ENCODE results near the gene DOP1B. TPM values are rescaled to one million over a fixed set of nuclear protein-coding genes. Genes with fewer than 3 reads are reported as not detected.

Gene DOP1B
- total RNA-seq, 2 experiments from 2014 or later: 4.2 to 9.2 TPM

DNA sequence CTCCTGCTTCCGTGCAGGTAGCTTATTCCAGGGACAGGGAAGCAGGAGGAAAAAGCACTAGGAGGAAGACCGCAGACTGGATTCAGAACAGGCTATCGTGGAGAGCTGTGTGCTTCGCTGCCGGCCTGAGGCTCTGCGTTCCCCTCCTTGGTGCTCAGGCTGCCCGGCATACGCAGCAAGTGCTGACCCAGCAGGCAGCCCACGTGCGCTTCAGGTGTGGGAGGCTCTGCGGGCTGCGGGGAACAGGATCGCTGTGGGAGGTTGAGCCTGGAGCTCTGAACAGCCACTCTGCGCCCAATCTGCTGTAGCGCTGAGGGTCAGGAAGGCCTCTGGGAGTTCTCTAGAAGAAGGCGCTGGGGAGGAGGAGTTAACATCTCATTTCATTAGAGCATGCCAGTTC, 27.9 kb downstream of the DOP1B start:
- Histone ChIP-seq H2AFZ (ENCODE audit: low read length) (no peak overlapping the region), H3K4me3 (ENCODE audit: low read depth, low read length, poor library complexity, severe bottlenecking) (no peak overlapping the region), H3K9me3 (ENCODE audit: low read length) (no peaks in the 10 kb centered on the region; the same call in 1 of the 2 replicates), H3K4me2 (ENCODE audit: low read length) (no peak overlapping the region), H3K9me2 (ENCODE audit: insufficient read depth, low read length) (no peaks in the 10 kb centered on the region), H3K79me2 (ENCODE audit: insufficient read depth, low read depth, low read length) (no peaks in the 10 kb centered on the region), H3K27ac (ENCODE audit: low read depth, low read length, poor library complexity, severe bottlenecking) (no peak overlapping the region), H3K36me3 (ENCODE audit: insufficient read depth, low read length) (no peaks in the 10 kb centered on the region), H4K20me1 (ENCODE audit: insufficient read depth, low read length) (no peaks in the 10 kb centered on the region), H3K4me1 (ENCODE audit: insufficient read depth, low read length, poor library complexity, severe bottlenecking) (peaks cover 20% of the 10 kb centered on the region)
- intact Hi-C loops (cut with micrococcal nuclease; ENCODE audit: unreplicated experiment): no loop called here
- BruUV-seq (replicated peaks): no TSS peak
- no peak for DNase-seq (ENCODE audit: low spot score)
- POLR2A ChIA-PET: interaction anchor here (0.8 kb wide), 1 partner anchor 9 kb away, joined by 4 read pairs; no protein-coding TSS in a partner anchor
- CTCF ChIA-PET (ENCODE audit: unreplicated experiment): no interaction called here
- TF ChIP-seq, protein P1, sequence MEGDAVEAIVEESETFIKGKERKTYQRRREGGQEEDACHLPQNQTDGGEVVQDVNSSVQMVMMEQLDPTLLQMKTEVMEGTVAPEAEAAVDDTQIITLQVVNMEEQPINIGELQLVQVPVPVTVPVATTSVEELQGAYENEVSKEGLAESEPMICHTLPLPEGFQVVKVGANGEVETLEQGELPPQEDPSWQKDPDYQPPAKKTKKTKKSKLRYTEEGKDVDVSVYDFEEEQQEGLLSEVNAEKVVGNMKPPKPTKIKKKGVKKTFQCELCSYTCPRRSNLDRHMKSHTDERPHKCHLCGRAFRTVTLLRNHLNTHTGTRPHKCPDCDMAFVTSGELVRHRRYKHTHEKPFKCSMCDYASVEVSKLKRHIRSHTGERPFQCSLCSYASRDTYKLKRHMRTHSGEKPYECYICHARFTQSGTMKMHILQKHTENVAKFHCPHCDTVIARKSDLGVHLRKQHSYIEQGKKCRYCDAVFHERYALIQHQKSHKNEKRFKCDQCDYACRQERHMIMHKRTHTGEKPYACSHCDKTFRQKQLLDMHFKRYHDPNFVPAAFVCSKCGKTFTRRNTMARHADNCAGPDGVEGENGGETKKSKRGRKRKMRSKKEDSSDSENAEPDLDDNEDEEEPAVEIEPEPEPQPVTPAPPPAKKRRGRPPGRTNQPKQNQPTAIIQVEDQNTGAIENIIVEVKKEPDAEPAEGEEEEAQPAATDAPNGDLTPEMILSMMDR (conservative IDR thresholded peaks at IDR 0.05; ENCODE audit: low read length): no peak
- no peak for TF ChIP-seq EZH2phosphoT487 (IDR thresholded peaks at IDR 0.05; ENCODE audit: borderline replicate concordance, low read depth, low read length)

DNA sequence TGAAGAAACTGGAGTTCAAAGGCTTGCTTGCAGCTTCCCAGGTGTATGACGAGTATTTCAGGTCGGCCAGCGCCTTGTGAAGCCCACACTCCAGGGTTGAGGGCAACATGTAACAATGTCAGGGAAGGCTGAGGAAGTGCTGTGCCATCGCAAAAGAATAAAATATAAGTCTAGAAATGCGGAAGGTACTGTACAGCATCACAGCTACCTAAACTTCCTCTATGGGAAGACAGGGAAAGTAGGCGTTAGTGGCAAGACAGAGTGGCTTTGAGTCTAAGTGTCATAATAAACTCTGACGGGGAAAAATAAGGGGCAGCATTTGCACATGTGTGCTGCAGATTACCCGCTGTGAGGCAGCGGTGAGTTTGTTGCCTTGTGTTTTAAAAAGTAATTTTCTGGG, 28.9 kb downstream of the DOP1B start:
- Histone ChIP-seq H3K4me2 (ENCODE audit: low read length) (no peak overlapping the region), H3K36me3 (ENCODE audit: insufficient read depth, low read length) (no peaks in the 10 kb centered on the region), H3K79me2 (ENCODE audit: insufficient read depth, low read depth, low read length) (no peaks in the 10 kb centered on the region), H4K20me1 (ENCODE audit: insufficient read depth, low read length) (no peaks in the 10 kb centered on the region), H3K9me2 (ENCODE audit: insufficient read depth, low read length) (no peaks in the 10 kb centered on the region), H3K4me1 (ENCODE audit: insufficient read depth, low read length, poor library complexity, severe bottlenecking) (peaks cover 20% of the 10 kb centered on the region), H3K27ac (ENCODE audit: low read depth, low read length, poor library complexity, severe bottlenecking) (no peak overlapping the region), H3K4me3 (ENCODE audit: low read depth, low read length, poor library complexity, severe bottlenecking) (no peak overlapping the region), H3K9me3 (ENCODE audit: low read length) (no peaks in the 10 kb centered on the region), H2AFZ (ENCODE audit: low read length) (no peak overlapping the region)
- DNase-seq (ENCODE audit: low spot score): no peak
- intact Hi-C loops (cut with micrococcal nuclease; ENCODE audit: unreplicated experiment): no loop called here
- BruUV-seq (replicated peaks): no TSS peak
- TF ChIP-seq EZH2phosphoT487 (IDR thresholded peaks at IDR 0.05; ENCODE audit: borderline replicate concordance, low read depth, low read length): no peak
- TF ChIP-seq, protein P1 (conservative IDR thresholded peaks at IDR 0.05; ENCODE audit: low read length): no peak
- CTCF ChIA-PET (ENCODE audit: unreplicated experiment): no interaction called here
- POLR2A ChIA-PET: no interaction called here

DNA sequence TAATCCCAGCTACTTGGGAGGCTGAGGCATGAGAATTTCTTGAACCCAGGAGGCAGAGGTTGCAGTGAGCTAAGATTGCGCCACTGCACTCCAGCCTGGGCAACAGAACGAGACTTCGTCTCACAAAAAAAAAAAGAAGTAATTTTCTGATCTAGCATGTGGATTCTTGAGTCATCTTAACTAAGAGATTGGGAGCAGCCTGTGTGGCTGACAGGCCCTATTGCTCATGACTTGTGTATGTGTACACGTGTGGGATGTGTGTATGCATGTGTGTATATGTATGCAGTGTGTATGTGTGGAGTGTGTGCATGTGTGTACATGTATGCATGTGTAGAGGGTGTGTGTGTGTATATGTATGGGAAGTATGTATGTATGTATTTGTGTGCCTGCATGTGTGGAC, 29.5 kb downstream of the DOP1B start:
- Histone ChIP-seq H3K4me3 (ENCODE audit: low read depth, low read length, poor library complexity, severe bottlenecking) (no peak overlapping the region), H3K9me2 (ENCODE audit: insufficient read depth, low read length) (no peaks in the 10 kb centered on the region), H3K27ac (ENCODE audit: low read depth, low read length, poor library complexity, severe bottlenecking) (no peak overlapping the region), H2AFZ (ENCODE audit: low read length) (no peak overlapping the region), H3K36me3 (ENCODE audit: insufficient read depth, low read length) (no peaks in the 10 kb centered on the region), H3K79me2 (ENCODE audit: insufficient read depth, low read depth, low read length) (no peaks in the 10 kb centered on the region), H3K4me2 (ENCODE audit: low read length) (no peak overlapping the region), H3K9me3 (ENCODE audit: low read length) (no peaks in the 10 kb centered on the region), H4K20me1 (ENCODE audit: insufficient read depth, low read length) (no peaks in the 10 kb centered on the region), H3K4me1 (ENCODE audit: insufficient read depth, low read length, poor library complexity, severe bottlenecking) (peaks cover 20% of the 10 kb centered on the region)
- ChIA-PET CTCF (ENCODE audit: unreplicated experiment) (no interaction called here), POLR2A (no interaction called here)
- DNase-seq (ENCODE audit: low spot score): no peak
- intact Hi-C loops (cut with micrococcal nuclease; ENCODE audit: unreplicated experiment): no loop called here
- TF ChIP-seq, protein P1 (conservative IDR thresholded peaks at IDR 0.05; ENCODE audit: low read length): no peak
- no peak for TF ChIP-seq EZH2phosphoT487 (IDR thresholded peaks at IDR 0.05; ENCODE audit: borderline replicate concordance, low read depth, low read length)
- no TSS peak for BruUV-seq (replicated peaks)

Data from OCI-LY7 (cell line).